ENCODE results near the gene RNASET2. TPM values are rescaled to one million over a fixed set of nuclear protein-coding genes. Genes with fewer than 3 reads are reported as not detected.

Gene RNASET2
- total RNA-seq, 4 donors from 2014 or later = 29.1 to 56.7 (median 41.2) TPM

DNA sequence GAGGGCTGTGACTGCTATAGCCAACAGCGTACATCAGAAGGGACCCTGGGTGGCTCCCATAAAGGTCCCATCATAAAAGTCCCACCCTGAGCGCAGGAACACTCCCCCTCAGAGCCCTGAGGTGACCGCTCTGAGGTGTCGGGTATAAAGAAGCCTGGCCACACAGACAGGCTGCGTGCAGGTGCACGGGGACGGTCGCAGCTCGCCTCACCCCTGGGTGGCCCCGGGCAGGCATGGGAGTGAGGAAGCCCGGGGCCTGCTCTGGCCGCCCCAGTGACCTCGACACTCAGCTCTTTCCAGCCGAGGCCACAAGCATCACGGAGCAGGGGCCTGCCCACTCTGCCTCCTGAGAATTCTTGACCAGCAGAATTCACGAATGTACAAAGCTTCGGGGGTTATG, 14.4 kb upstream of the RNASET2 start:
- intact Hi-C loops (cut with DNase I) = no loop called here
- no peaks in the 10 kb centered on the region for H3K36me3 ChIP-seq
- no peak overlapping the region for H3K4me3 ChIP-seq
- H3K9me3 ChIP-seq = no peaks in the 10 kb centered on the region
- H3K4me1 ChIP-seq = no peaks in the 10 kb centered on the region
- H3K27me3 ChIP-seq = no peaks in the 10 kb centered on the region
- TF ChIP-seq POLR2A (IDR thresholded peaks at IDR 0.05) = no peak
- 96 to 99% methylated on average over 4 to 12 of the region's 17 CpGs for WGBS, 2 donors
- DNase-seq = no peak
- H3K27ac ChIP-seq = no peak overlapping the region

DNA sequence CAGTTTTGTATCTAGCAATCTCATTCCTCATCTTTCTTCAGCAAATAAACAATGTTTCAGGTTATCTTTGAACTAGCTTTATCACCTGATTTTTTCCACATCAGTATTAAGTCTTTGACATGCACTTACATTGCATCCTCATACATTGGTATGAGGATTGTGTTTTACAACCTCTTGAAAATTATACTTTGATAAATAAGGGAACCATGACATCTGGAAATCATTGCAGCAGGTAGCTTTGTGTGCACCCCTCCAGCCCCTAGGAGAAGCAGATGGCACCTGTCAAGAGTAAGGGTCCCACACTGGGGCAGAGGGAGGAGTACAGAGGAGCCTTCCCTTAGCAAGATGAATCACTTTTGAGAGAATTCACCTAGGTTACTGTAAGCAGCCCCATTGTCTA, 13.7 kb upstream of the RNASET2 start:
- Histone ChIP-seq H3K4me3 (no peak overlapping the region), H3K4me1 (no peaks in the 10 kb centered on the region), H3K27me3 (no peaks in the 10 kb centered on the region), H3K9me3 (no peaks in the 10 kb centered on the region), H3K36me3 (no peaks in the 10 kb centered on the region), H3K27ac (no peak overlapping the region)
- DNase-seq = no peak
- TF ChIP-seq, protein P1, sequence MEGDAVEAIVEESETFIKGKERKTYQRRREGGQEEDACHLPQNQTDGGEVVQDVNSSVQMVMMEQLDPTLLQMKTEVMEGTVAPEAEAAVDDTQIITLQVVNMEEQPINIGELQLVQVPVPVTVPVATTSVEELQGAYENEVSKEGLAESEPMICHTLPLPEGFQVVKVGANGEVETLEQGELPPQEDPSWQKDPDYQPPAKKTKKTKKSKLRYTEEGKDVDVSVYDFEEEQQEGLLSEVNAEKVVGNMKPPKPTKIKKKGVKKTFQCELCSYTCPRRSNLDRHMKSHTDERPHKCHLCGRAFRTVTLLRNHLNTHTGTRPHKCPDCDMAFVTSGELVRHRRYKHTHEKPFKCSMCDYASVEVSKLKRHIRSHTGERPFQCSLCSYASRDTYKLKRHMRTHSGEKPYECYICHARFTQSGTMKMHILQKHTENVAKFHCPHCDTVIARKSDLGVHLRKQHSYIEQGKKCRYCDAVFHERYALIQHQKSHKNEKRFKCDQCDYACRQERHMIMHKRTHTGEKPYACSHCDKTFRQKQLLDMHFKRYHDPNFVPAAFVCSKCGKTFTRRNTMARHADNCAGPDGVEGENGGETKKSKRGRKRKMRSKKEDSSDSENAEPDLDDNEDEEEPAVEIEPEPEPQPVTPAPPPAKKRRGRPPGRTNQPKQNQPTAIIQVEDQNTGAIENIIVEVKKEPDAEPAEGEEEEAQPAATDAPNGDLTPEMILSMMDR (IDR thresholded peaks at IDR 0.05) = no peak
- no peak for TF ChIP-seq POLR2A (IDR thresholded peaks at IDR 0.05)
- intact Hi-C loops (cut with DNase I) = no loop called here

DNA sequence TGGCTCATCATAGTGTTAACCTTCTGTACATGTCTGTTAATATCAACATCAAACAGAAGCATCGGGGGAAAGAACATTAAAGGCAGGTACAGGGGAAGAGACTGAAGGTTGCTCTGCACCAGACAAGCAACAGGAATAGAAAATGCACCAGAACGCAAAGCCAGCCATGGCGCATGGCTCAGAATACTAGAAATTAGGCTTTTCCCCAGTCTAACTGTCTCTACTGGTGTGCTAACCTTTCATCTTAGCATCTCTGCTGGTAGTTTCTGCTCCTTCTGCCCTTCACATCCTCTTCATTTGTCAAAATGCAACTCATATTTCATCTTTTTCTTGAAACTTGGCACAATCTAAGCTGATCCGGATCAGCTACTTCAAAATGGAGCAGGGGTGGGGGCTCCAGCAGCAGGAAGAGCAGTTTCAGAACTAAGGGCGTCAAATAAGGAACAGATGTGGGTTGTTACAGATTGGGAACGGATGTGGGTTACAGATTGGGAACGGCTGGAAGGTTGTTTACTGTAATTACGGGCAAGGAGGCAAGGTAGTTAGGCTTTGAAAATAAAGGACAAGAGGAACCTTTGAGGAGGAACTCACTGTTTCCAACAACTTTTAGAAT, 13.1 kb upstream of the RNASET2 start:
- Histone ChIP-seq H3K27me3 (no peaks in the 10 kb centered on the region), H3K36me3 (no peaks in the 10 kb centered on the region), H3K27ac (no peak overlapping the region), H3K9me3 (no peaks in the 10 kb centered on the region), H3K4me3 (no peak overlapping the region), H3K4me1 (no peaks in the 10 kb centered on the region)
- no peak for DNase-seq
- intact Hi-C loops (cut with DNase I) = no loop called here
- TF ChIP-seq, protein P1 (IDR thresholded peaks at IDR 0.05) = no peak
- no peak for TF ChIP-seq POLR2A (IDR thresholded peaks at IDR 0.05)
- 64 to 70% methylated on average over 7 to 8 of the region's 8 CpGs for WGBS, 2 donors

DNA sequence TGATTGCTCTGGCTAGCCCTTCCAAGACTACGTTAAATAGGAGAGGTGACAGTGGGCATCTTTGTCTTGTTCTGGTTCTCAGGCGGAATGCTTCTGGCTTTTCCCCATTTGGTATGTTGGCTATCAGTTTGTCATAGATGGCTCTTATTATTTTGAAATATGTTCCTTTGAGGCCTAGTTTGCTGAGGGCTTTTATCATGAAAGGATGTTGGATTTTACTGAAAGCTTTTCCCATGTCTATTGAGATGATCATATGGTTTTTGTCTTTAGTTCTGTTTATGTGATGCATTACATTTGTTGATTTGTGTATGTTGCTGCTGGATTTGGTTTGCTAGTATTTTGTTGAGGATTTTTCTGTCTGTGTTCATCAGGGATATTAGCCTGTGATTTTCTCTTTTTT, 9.9 kb upstream of the RNASET2 start:
- Histone ChIP-seq H3K36me3 (no peaks in the 10 kb centered on the region), H3K4me1 (no peaks in the 10 kb centered on the region), H3K27ac (no peak overlapping the region), H3K27me3 (no peaks in the 10 kb centered on the region), H3K9me3 (no peaks in the 10 kb centered on the region), H3K4me3 (no peak overlapping the region)
- TF ChIP-seq, protein P1 (IDR thresholded peaks at IDR 0.05) = no peak
- TF ChIP-seq POLR2A (IDR thresholded peaks at IDR 0.05) = no peak
- no peak for DNase-seq
- WGBS, 2 donors = 98 to 100% methylated on average over 2 of the region's 2 CpGs
- intact Hi-C loops (cut with DNase I) = no loop called here

DNA sequence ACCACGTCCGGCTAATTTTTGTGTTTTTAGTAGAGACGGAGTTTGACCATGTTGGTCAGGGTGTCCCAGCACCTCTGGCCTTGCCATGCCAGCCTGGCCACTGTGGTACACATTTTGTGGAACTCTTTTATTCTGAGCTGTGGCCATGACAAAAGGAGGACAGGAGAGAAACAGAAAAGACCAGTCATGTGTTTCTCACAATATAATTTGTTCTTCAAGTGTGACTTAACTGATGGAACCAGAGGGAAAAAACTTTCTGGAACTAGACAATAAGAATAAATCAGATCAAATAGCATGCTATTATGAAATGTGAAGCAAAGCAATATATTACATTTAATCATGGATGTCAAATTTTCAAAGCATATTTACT, 4.2 kb upstream of the RNASET2 start:
- H3K27ac ChIP-seq = no peak overlapping the region

More for the DNA sequence above, 4.2 kb upstream of the RNASET2 start:
- TF ChIP-seq, protein P1 (IDR thresholded peaks at IDR 0.05) = no peak
- no peak for TF ChIP-seq POLR2A (IDR thresholded peaks at IDR 0.05)
- 70 to 93% methylated on average over 2 of the region's 3 CpGs for WGBS, 2 donors
- Histone ChIP-seq H3K4me3 (no peak overlapping the region), H3K9me3 (no peaks in the 10 kb centered on the region), H3K36me3 (no peaks in the 10 kb centered on the region), H3K4me1 (peaks cover 3 to 31% (median 6%) of the 10 kb centered on the region in 3 donors), H3K27me3 (no peaks in the 10 kb centered on the region)
- no peak for DNase-seq
- intact Hi-C loops (cut with DNase I) = no loop called here
